HG03439 (cell line): ENCODE measurements around the gene TOMM7.
A peak's percentile ranks its signal among the peaks of the same experiment; 100 is the strongest.

Experiments used
- ATAC-seq: cut with Tn5 transposase; IDR thresholded peaks from one replicate; pipeline ENCODE4 v1.9.1; 2021; ENCODE audit warnings: mild to moderate bottlenecking, moderate library complexity; ENCODE audit not compliant: unreplicated experiment

Gene TOMM7

GRCh38 chr7:22822486-22823141, at the start of gene TOMM7:
TSS of gene TOMM7 (minus strand) at chr7:22822849. CDS start at chr7:22822779, 70 bp downstream.
- peak; percentile 79 for ATAC-seq

- peak; percentile 93 for ATAC-seq
Measured at GRCh38 chr7:22872096-22872807, 49.6 kb upstream of the TOMM7 start.

- ATAC-seq = no peak
Measured at GRCh38 chr7:22871661-22872060, 49.0 kb upstream of the TOMM7 start.

GRCh38 chr7:22868509-22868908, 45.9 kb upstream of the TOMM7 start:
- ATAC-seq = no peak

- ATAC-seq = no peak
Measured at GRCh38 chr7:22867589-22867988, 44.9 kb upstream of the TOMM7 start.

GRCh38 chr7:22867003-22867402, 44.4 kb upstream of the TOMM7 start:
- no peak for ATAC-seq

GRCh38 chr7:22865602-22865960, 42.9 kb upstream of the TOMM7 start:
- no peak for ATAC-seq

- ATAC-seq = no peak
Measured at GRCh38 chr7:22864855-22865601, 42.4 kb upstream of the TOMM7 start.

GRCh38 chr7:22864301-22864700, 41.7 kb upstream of the TOMM7 start:
- no peak for ATAC-seq

GRCh38 chr7:22863156-22863899, 40.7 kb upstream of the TOMM7 start:
- no peak for ATAC-seq

GRCh38 chr7:22861576-22861975, 38.9 kb upstream of the TOMM7 start:
- no peak for ATAC-seq

- ATAC-seq = no peak
Measured at GRCh38 chr7:22860784-22861482, 38.3 kb upstream of the TOMM7 start.

GRCh38 chr7:22860337-22860736, 37.7 kb upstream of the TOMM7 start:
- no peak for ATAC-seq

GRCh38 chr7:22859641-22860290, 37.1 kb upstream of the TOMM7 start:
- ATAC-seq = no peak

- ATAC-seq = no peak
Measured at GRCh38 chr7:22858640-22859561, 36.3 kb upstream of the TOMM7 start.

GRCh38 chr7:22858274-22858639, 35.6 kb upstream of the TOMM7 start:
- no peak for ATAC-seq

GRCh38 chr7:22856416-22856815, 33.8 kb upstream of the TOMM7 start:
- ATAC-seq = no peak

- ATAC-seq = peak; percentile 3
Measured at GRCh38 chr7:22855049-22855392, 32.4 kb upstream of the TOMM7 start.
